ENCODE measurements around the gene F3. TPM values are rescaled to one million over a fixed set of nuclear protein-coding genes. Genes with fewer than 3 reads are reported as not detected.

F3 gene
- total and polyA plus RNA-seq, 2 of the 13 experiments (the other 11 are each of a cell fraction or from before 2014, with no cell fraction given), result 5.8 to 9.0 TPM

DNA sequence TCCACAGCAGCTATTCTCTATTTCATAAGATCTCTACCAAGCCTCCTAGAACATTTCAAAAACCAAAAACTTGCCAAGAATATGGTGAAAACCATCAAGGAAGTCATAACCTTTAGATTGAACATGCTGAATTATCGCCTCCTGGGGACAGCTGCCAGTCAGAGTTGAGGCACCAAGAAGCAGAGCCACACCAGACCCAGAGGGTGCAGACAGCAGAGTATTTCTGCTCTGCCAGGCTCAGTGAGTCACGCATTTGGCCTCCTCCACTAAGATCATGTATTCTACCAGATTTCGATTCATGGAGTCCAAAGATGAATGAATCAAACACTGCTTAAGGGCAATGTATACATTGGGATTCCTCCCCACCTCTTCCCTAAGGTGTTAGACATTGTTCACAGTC, 2.1 kb downstream of the F3 start:
- ChIA-PET POLR2A (no interaction called here), CTCF (ENCODE audit: low intra/inter-chr PET ratio, low total read pairs) (no interaction called here)
- no peak for FAIRE-seq
- Histone ChIP-seq H3K4me1 (ENCODE audit: insufficient read depth, low read length) (peaks cover 81% of the 10 kb centered on the region), H3K4me2 (ENCODE audit: low read depth, low read length) (peak overlapping the region; percentile 84), H3K79me2 (ENCODE audit: insufficient read depth, low read length) (peaks cover 4% of the 10 kb centered on the region), H4K20me1 (ENCODE audit: insufficient read depth, low read length) (no peaks in the 10 kb centered on the region), H3K9me3 (ENCODE audit: low read length) (no peaks in the 10 kb centered on the region), H3K36me3 (replicated peaks in 1 of 2; ENCODE audit: control insufficient read depth in 1 of 2, insufficient read depth in 2 of 2, low read length in 2 of 2) (peaks cover 0 to 11% of the 10 kb centered on the region in 2 experiments; a peak in 3 of 5 replicates), H3K4me3 (replicated peaks in 1 of 3; ENCODE audit: insufficient read depth in 1 of 3, low read depth in 2 of 3, low read length in 3 of 3) (no peak overlapping the region), H3K27me3 (ENCODE audit: control insufficient read depth in 1 of 2, insufficient read depth in 2 of 2, low read length in 2 of 2) (no peaks in the 10 kb centered on the region), H2AFZ (ENCODE audit: low read length) (no peak overlapping the region), H3K9ac (ENCODE audit: insufficient read depth, low read depth, low read length) (no peak overlapping the region), H3K27ac (ENCODE audit: extremely low read length, insufficient read depth, low read length) (no peak overlapping the region)
- 87% methylated on average over 3 of the region's 3 CpGs for WGBS (ENCODE audit: low lambda C conversion rate)
- intact Hi-C loops (cut with micrococcal nuclease; ENCODE audit: unreplicated experiment), result no loop called here
- ATAC-seq, result no peak
- no peak for DNase-seq (ENCODE audit: low spot score)
- no TSS peak for BruUV-seq (replicated peaks)
- TF ChIP-seq ZSCAN22 (CRISPR knock-in tag; IDR thresholded peaks at IDR 0.05) (no peak), ZBTB20 (CRISPR knock-in tag; IDR thresholded peaks at IDR 0.05; ENCODE audit: borderline replicate concordance, low read depth) (no peak), ZZZ3 (CRISPR knock-in tag; IDR thresholded peaks at IDR 0.05; ENCODE audit: borderline replicate concordance) (no peak), ZNF713 (CRISPR knock-in tag; IDR thresholded peaks at IDR 0.05) (no peak), TBX2 (CRISPR knock-in tag; IDR thresholded peaks at IDR 0.05; ENCODE audit: borderline replicate concordance) (no peak), GFI1 (CRISPR knock-in tag; IDR thresholded peaks at IDR 0.05; ENCODE audit: borderline replicate concordance) (no peak), SNAPC4 (CRISPR knock-in tag; IDR thresholded peaks at IDR 0.05) (no peak), MAFK (conservative IDR thresholded peaks at IDR 0.05 in 1 of 2, IDR thresholded peaks at IDR 0.05 in 1 of 2; ENCODE audit: low read length in 2 of 2) (no peak), RARA (CRISPR knock-in tag; IDR thresholded peaks at IDR 0.05) (no peak)
- TF ChIP-seq, protein P1, sequence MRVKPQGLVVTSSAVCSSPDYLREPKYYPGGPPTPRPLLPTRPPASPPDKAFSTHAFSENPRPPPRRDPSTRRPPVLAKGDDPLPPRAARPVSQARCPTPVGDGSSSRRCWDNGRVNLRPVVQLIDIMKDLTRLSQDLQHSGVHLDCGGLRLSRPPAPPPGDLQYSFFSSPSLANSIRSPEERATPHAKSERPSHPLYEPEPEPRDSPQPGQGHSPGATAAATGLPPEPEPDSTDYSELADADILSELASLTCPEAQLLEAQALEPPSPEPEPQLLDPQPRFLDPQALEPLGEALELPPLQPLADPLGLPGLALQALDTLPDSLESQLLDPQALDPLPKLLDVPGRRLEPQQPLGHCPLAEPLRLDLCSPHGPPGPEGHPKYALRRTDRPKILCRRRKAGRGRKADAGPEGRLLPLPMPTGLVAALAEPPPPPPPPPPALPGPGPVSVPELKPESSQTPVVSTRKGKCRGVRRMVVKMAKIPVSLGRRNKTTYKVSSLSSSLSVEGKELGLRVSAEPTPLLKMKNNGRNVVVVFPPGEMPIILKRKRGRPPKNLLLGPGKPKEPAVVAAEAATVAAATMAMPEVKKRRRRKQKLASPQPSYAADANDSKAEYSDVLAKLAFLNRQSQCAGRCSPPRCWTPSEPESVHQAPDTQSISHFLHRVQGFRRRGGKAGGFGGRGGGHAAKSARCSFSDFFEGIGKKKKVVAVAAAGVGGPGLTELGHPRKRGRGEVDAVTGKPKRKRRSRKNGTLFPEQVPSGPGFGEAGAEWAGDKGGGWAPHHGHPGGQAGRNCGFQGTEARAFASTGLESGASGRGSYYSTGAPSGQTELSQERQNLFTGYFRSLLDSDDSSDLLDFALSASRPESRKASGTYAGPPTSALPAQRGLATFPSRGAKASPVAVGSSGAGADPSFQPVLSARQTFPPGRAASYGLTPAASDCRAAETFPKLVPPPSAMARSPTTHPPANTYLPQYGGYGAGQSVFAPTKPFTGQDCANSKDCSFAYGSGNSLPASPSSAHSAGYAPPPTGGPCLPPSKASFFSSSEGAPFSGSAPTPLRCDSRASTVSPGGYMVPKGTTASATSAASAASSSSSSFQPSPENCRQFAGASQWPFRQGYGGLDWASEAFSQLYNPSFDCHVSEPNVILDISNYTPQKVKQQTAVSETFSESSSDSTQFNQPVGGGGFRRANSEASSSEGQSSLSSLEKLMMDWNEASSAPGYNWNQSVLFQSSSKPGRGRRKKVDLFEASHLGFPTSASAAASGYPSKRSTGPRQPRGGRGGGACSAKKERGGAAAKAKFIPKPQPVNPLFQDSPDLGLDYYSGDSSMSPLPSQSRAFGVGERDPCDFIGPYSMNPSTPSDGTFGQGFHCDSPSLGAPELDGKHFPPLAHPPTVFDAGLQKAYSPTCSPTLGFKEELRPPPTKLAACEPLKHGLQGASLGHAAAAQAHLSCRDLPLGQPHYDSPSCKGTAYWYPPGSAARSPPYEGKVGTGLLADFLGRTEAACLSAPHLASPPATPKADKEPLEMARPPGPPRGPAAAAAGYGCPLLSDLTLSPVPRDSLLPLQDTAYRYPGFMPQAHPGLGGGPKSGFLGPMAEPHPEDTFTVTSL (CRISPR knock-in tag; IDR thresholded peaks at IDR 0.05; ENCODE audit: borderline replicate concordance), result no peak
- in situ Hi-C loops (cut with HindIII; ENCODE audit: extremely low pct_ligation_motif_present, low pct_unique_long_range_greater_than_20kb), result loop anchor here (25.0 kb wide), 1 partner anchor 498 kb away; no protein-coding TSS in a partner anchor
